Cortex of kidney (tissue), 1 donor: ENCODE measurements around the gene DPP10.
"Not testable (repeated sequence)": the region's sequence is repeated elsewhere in the genome, so short reads cannot be mapped to it uniquely, and the experiment has no call there.

Experiments used
- DNase-seq: peaks from one replicate; lab custom pipeline; 2025; lab: John Stamatoyannopoulos, UW

The DPP10 gene

DNA sequence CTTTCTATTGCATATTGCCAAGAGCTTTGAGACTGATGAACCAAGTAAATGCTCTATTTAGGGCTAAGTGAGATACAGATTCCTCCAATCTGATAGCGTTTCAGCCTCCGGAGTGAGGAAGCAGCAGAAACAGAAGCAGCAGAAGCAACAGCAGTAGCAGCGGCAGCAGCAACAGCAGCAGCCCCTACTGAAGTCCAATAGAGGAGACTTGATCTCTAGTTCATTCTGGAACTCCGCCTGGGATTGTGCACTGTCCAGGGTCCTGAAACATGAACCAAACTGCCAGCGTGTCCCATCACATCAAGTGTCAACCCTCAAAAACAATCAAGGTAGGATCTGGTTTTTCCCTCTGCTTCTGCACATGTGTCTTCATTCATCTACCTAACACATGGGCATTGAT lies at the start of gene DPP10:
DPP10 (plus strand) TSS at position 132 of the 400 bp plus-strand sequence.
- no peak for DNase-seq

DNA sequence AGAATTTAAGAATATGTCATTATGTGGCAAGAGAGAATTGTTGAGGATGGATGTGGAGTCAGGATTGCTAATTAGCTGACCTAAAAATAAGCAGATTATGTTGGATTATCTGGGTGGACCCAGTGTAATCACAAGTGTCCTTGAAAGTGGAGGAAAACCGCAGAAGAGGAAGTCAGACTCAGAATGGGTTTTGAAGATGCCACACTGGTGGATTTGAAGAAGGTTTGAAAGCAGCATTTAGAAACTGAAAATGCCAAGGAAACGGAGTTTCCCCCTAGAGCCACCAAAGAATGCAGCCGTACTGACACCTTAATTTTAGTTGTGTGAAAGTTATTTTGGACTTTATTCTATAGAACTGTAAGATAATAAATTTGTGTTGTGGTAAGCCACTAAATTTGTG lies 41.6 kb upstream of the DPP10 start:
- DNase-seq = no peak

GRCh38 chr2:114405247-114406116 lies 37.0 kb upstream of the DPP10 start:
- no peak for DNase-seq

DNA sequence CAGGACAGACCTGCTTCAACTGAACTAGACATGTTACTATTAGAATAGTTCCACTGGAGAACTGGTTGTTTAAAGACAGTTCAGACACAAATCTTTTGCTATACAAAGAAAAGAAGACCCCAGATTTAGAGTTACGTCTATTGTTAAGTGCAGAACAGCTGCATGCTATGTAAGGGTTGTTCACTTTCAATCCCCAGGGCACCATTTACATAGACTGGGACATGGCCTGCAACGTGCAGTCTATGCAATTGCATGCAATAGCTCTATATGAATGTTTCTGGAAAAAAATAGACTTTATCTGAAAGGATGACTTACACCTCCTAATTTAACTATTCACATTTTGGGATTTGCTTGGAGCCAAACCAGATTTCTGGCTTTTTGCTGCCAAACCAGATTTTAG lies 36.1 kb upstream of the DPP10 start:
- DNase-seq = no peak

DNA sequence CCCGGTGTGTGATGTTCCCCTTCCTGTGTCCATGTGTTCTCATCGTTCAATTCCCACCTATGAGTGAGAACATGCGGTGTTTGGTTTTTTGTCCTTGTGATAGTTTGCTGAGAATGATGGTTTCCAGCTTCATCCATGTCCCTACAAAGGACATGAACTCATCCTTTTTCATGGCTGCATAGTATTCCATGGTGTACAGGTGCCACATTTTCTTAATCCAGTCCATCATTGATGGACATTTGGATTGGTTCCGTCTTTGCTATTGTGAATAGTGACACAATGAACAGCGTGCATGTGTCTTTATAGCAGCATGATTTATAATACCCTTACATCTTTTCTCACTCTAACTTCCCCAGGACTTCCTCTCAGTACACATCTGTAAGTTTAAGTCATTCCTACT lies 35.1 kb upstream of the DPP10 start:
- not testable (repeated sequence) for DNase-seq

GRCh38 chr2:114421781-114422180 lies 20.7 kb upstream of the DPP10 start:
- DNase-seq = no peak

DNA sequence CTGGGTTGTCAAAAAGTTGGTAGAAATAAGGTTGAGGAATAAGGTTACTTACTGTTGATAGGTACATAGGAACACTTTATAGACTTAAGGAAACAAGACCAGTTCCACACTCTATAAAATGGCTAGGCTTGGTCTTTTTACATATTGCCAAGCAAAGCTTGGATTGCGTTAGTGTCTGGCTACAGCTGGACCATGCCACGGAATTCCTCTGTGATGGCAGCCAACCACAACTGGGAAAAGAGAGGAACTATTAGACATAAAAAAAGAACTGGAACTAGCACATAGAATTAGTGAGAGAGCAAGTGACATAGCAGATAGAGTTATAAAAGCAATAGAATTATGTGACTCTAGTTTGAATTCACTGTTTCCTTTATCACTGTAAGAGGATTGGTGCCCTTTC lies 17.7 kb upstream of the DPP10 start:
- DNase-seq = no peak

DNA sequence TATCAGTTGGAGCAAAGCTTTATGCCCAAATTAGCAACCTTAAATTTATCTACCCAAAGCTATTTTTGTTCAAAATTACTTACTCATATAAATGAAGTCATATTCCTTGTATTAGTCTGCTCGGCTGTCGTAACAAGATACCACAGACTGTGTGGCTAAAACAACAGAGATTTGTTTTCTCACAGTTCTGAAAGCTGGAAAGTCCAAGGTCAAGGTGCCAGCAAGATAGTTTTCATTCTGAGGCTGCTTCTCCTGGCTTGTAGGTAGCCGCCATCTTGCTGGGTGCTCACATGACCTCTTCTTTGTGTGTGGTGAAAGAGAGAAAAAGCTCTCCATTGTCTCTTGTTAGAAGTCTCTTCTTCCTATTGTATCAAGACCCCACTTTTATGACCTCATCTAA lies 15.7 kb upstream of the DPP10 start:
- no peak for DNase-seq

DNA sequence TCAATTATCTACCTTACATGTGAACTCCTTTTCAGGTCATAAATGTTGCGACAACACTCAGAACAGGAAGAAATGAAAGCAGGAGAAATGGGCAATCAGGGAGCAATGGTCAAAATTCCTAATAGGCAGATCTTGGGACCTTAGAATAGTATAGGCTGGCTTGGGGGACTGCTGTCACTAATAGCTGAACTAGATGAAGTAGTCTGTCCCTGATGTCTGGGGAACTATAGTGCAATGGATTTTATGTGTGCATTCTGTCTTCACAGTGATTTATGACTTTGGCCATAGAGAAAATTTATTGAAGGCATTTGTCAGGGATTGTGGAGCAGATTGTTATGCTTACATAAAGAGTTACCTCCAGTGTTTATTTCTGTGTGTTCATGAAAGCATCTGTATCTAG lies 6.1 kb upstream of the DPP10 start:
- DNase-seq = no peak

DNA sequence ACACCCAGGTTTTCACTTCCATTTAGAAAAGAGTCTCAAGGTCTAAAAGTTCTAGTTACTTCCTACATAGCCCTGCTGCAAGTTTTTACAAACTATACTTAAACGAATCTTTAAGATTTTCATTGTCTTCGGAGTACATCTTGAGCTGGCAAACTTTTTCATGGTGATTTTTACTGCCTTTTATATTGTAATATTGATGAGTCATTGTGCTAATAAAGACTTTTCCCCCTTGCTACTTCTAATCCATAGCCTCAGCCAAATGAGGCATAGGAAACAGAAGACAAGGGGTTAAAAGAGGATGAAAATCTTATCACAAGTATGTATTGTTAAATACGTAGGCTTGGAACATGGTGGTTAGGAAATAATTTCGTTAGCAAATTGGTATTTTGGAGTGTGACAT lies 4.1 kb downstream of the DPP10 start:
- no peak for DNase-seq

DNA sequence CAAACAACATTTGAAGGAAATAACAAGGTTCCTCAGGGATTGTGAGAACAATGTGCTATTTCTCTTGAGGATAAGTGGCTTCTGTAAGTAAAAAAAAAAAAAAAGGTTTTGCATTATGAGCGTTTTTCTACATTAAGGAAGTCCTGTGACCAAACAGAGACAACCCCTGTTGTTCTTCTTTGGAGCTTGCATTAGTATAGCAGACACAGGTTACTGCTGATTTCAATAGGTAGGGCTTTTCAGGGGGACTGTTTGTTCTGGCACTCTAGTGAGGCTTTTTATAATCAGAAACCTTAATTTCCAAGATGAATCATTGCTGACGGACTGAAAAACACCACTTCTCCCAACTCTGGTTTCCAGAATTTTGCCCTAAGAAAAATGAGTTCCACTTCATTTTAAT lies 8.2 kb downstream of the DPP10 start:
- DNase-seq = no peak

DNA sequence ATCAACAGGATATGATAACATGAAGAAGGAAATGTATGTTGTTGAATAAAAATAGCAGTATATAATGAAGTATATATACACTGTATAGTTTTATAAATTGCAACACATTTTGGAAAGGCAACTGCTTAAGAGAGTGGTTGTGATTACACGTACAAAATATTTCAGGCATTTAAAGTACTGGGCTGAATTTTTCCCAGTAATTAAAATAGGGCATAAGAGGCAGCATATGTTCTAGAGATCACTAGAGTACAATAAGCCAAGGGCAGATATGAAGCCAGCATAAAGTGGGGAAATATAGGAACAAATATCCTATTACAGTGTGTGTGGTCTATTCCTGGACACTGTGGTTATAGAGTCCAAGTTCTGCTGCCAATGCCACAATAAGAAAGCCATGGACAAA lies 14.1 kb downstream of the DPP10 start:
- DNase-seq = no peak

DNA sequence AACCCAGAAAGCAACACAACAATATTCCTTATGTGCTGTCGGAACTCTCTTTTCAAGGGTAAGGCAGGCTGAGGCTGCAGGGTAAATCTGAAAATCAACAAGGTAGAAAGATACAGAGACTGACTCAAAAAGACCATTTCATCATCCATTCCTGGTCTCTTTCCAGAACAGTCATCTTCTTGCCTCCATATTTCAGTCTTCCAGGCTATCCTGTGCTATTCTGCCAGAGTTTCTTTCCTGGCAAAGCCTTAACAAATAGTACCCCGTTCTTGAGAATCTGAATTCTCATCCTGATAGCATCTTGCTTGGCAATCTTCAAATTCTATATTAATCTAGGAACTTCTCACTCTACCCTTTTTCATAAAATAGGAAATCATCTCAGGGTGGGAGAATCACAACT lies 15.5 kb downstream of the DPP10 start:
- no peak for DNase-seq

- DNase-seq = no peak
Observed at GRCh38 chr2:114461116-114461515, 18.7 kb downstream of the DPP10 start.

DNA sequence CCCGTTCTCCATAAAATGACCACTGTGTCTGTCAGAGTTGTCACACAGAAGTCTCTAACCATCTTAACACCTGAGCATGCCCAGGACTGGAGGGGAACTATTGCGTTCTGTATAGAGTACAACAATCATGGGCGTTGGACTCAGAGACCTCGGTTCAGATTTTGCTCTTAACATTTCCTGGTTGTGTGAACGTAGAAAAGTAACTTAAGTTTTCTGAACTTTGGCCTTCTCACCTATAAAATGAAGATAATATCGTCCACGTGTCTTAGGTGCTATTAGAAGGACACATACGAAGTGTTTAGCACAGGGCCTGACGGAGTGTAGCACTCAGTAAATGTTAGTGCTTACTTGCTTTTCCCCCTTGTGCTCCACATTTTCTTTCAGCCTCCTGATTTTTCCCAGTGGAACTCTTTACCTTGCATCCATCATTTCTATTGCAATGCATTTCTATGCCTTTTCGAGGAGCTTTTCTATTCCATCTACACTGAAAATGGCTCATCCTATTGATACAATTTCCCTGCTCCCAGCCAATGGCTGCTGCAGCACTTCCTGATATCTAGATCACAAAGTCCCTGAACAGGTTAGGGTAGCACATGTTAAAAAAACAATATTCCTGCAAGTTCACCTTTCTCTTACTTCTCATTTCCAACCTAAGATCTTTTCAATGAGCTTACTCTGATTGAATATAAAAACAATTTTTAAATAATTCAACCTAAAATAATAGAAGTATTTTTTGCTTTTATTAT lies 22.7 kb downstream of the DPP10 start:
- no peak for DNase-seq

DNA sequence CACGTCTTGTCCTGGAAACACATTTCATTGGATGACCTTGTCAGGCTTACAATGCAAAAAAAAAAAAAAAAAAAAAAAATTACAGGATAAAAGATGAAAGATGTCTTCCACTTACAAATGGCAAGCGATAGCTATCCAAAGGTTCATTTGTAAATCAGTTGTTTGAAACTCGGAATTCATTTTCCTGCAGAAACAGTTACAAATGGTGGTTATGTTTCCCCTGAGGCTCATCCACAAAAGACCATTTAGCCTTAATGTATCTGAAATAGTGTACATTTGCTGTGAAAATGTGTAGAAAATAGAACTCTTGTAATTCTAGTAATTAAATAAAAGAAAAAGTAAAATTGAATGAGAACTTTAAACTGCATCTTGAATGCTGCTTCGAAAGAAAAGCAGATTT lies 25.9 kb downstream of the DPP10 start:
- DNase-seq = no peak

DNA sequence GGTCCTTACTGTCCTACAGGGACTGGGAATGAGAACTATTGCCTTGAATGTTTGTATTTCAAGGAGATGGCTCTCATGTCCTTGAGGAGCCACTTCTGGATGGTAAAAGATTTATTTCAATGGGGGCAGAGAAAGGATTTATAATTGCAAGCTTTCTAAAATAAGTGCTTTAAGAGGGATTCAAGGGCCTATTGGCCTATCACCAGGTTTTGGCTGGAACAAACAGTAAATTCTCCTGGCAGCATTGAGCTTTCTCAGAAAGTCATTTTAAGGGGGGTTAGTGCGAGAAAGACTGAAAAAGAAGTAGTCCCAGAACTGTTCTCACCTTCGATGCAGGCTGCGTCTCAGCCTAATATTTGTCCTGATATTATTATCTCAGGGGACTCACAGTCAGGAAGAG lies 29.8 kb downstream of the DPP10 start:
- DNase-seq = no peak

GRCh38 chr2:114472726-114473125 lies 30.3 kb downstream of the DPP10 start:
- no peak for DNase-seq

DNA sequence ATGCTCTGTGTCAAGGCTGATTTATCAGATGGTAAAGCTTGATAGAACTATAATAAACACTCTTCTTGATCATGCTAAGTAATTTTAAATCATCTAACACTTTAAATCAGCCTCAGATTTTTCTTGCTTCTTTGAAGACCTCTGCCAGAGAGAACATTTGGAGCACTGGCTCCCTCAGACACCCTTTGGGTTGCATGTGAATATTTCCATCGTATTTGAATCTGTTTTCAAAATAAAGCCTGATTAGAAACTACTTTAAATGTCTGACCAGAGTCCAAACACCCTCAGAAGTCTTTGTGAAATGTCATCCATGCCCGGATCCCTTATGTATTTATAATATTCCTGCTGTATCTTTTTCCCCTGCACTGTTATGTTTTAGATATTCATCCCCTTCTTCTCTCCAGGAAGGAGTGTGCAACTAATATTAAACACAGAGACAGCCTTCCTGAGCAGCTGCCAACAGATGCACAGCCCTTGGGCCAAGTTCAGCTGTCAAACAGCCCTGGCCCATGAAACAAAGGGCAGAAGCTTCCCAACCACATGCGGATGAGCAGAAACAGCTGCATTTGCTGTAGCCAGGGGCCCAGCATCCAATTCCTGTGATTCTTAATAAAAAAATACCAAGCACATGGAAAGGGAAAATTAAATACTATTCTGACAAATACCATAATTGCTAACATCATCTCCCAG lies 46.5 kb downstream of the DPP10 start:
- DNase-seq = no peak

GRCh38 chr2:114495046-114495445 lies 52.6 kb downstream of the DPP10 start:
- DNase-seq = no peak

GRCh38 chr2:114496959-114497358 lies 54.5 kb downstream of the DPP10 start:
- DNase-seq = no peak

DNA sequence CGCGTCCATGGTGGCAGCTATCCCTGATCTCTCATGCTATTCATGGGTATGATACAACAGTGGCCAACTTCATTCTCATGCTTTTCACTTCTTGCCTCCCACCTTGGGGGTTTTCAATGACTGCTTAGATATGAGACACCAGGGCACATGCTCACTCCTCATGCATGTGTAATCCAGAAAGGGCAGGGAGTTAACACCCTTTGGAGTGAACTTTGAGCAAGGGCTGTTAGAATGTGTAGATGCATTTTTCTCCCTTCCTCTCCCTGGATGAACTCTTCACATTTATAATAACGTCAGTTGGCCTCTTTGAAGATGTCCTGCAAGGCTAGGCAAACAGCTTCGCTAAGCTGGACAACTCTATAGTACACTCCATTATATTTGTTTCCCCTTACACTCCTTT lies 56.7 kb downstream of the DPP10 start:
- no peak for DNase-seq

DNA sequence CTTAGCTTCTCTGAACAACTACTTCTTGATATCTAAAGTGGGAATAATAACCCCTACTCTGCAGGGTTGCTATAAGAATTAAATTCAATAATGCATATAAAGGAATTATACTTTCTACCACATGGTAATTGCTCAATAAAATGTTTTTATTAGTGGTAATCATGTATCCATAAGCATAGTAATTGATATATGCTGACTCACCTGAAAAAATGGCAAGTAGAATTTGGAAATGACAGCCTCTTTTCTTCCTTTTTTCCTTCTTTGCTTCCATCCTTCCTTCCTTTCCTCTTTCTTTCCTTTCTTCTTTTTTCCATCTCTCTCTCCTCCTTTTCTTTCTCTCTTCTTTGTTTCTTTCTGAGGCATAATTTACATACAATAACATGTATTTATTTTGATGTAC lies 65.3 kb downstream of the DPP10 start:
- DNase-seq = no peak
